Myometrial cell (primary cell): ENCODE measurements around the gene CACNA2D2. TPM values are rescaled to one million over a fixed set of nuclear protein-coding genes. Genes with fewer than 3 reads are reported as not detected.

ENCODE experiments used
- total RNA-seq: library from RNA; depleted of rRNA; stranded (reverse); fragments of >200 nt; gene quantifications from 2 replicates; pipeline ENCODE4 v1.2.3, GENCODE V29; 2015

CACNA2D2 gene
- 0.18 TPM in 1 of 2 replicates, not detected in the other for total RNA-seq

DNA sequence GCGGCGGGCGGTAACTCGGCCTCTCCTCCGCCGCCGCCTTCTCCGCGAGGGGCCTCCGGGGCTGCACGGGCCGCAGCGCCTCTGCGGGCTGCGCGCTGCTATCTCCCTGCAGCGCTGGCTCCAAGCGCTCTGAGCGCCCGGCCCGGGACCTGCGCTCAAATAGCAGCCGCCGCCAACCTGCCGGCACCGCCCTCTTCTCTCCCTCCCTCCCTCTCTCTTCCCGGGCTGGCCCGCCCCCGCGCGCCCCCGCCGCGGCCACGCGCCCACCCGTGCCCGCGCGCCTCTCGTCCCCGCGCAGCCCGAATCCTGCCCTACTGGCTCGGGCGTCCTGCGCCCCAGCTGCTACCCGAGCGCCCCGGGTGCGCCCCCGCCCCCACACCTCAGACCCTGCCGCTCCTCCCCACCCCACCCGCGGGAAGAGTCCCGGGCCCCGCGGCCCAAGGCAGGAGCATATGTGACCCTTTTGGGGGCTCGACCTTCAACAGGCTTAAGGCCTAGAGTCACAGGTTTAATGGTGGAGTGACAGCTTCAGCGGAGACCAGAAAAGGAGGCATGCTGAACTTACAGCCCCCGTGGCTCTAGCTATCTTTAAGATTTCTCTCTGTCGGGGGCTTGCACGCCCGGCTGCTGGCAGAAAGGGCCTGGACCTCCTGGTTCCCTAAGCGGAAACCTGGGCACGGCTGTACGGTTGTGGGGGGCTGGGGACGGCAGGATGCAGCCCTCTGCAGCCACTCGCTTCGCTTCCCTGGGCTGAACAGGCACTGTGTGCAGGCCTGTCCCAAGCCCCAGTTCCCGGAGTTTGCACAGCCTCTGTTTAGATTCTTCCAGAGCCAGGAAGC, at the start of gene CACNA2D2:
Gene CACNA2D2 (minus strand): TSS at position 131 of the 839 bp plus-strand sequence. CDS start 211 bp downstream, outside the sequence.

DNA sequence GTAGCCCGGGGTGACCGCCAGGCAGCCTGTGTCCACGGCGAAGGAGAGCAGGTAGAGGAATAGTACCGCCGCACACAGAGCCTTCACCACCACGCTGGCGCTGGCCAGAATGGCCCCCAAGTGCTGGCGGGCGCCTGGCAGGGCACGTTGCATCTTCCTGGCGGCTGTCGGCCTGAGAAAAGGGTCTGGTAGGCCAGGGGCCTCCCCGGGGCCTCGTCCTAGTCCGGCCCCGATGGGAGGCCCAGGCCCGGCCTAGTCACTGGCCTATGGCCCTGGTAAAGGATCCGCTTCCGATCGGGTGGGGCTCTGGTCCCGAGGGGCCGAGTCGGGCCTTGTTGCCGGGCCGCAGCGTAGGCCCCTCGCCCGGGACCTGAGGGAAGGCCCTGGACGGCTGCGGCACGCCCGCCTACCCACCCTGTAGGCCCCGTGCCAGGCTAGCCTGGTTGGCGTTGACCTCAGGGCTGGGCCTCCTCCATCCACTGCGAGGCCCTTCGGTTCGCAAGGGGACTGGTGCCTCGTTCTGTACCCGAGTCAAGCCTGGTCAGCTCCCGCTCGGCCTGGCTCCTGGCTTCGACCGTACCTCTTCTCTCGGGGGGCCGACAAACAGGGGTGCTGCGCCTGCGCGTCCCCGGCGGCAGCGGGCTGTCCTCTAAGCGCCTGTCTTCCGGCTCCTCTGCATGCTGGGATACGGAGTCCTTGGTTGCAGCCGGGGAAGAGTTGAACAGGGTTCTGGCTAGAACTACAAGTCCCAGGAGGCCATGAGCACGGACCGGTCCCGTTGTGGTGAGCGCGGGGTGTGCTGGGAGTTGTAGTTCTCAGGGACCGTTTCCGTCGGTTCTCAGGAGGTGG, 144.3 kb downstream of the CACNA2D2 start, which contains the start of gene TMEM115:
Gene TMEM115 (minus strand): TSS at position 611 of the 849 bp plus-strand sequence. CDS start 458 bp downstream, at position 153.

DNA sequence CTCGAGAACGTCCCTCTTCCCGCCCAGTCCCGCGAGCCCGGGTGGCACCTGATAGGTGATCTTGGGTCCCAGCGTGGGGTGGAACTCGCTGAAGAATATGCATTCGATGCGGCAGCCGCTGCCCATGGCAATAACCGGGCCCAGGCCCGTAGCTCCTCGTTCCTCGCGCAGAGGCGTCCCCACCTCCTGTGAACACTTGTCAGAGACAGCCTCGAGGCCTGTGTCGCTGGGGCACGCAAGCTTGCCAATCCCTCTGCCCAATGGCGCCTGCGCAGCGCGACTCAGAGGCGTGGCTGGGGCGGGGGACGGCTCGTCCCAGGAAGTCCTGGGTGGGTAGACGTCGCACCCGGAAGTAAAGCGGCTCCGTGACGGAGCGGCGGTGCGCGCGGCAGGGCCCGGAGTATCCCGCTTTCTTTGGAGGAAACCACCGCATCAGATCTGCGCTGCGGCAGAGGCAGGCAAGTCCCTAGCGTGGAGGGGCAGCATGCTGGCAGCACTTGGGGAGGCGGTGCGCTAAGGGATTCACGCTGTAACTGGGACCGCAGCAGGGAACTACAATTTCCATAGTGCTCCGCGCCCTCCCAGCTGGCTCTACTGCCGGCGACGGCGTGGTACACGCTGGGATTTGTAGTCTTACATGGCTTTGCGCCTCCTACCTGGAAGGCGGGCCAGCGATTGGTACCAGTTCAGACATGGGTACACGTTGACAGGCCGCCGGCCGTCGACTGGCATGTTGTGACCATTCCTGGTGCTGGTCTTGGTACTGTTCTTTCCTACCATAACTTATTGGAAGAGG, 152.7 kb downstream of the CACNA2D2 start, which contains the start of the genes CYB561D2 and NPRL2:
Gene CYB561D2 (plus strand): TSS at position 336 of the 796 bp plus-strand sequence. CDS start 572 bp downstream, outside the sequence.
Gene NPRL2 (minus strand): TSS at position 249 of the 796 bp plus-strand sequence. CDS start 123 bp downstream, at position 126.

DNA sequence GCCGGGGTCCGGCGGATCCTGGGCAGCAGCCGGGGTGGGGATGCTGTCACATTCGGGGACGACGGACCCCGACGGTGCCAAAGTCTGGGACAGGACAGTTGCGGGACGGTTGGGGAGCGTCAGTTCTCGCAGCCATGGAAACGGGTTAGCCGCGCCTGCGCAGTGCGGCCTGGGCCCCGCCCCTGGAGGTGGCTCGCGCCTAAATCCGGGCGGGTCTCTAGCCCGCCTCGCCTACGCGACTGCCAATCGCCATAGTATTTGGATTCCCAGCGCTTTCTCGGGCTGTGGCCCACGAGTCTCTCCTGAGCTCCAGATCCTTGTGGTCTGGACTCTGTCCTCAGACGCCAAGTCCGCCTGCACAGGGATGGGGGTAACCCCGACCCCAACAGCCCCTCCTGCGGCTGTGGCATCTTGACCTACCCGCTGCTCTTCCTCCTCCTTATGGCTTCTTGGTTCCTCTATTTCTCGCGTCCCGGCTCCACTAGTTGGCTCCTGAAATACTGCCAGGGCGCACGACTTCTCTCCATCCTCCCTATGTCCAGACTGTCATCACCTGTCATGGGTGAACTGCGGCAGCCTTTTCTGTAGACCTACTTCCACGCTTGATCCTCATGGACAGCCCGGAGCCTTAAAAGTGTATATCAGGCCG, 157.7 kb downstream of the CACNA2D2 start, which contains the start of gene ZMYND10:
Gene ZMYND10 (minus strand): TSS at position 147 of the 649 bp plus-strand sequence. CDS start 153 bp downstream, outside the sequence.

DNA sequence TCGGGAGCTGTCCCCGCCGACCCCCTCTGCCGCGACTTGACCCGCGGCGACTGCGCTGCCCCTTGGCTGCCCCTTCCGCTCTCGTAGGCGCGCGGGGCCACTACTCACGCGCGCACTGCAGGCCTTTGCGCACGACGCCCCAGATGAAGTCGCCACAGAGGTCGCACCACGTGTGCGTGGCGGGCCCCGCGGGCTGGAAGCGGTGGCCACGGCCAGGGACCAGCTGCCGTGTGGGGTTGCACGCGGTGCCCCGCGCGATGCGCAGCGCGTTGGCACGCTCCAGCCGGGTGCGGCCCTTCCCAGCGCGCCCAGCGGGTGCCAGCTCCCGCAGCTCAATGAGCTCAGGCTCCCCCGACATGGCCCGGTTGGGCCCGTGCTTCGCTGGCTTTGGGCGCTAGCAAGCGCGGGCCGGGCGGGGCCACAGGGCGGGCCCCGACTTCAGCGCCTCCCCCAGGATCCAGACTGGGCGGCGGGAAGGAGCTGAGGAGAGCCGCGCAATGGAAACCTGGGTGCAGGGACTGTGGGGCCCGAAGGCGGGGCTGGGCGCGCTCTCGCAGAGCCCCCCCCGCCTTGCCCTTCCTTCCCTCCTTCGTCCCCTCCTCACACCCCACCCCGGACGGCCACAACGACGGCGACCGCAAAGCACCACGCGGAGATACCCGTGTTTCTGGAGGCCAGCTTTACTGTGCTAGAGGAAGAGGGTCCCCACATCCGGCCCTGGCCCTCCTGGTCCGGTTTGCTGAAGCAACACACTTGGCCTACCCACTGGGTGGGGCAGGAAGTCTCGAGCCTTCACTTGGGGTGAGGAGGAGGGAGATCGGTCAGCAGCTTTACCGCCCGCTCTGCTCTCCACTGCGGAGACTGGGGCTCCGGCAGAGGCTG, 162.7 kb downstream of the CACNA2D2 start, which contains the start of gene RASSF1:
Gene RASSF1 (minus strand): TSS at position 389 of the 882 bp plus-strand sequence. CDS start 31 bp downstream, at position 358.

DNA sequence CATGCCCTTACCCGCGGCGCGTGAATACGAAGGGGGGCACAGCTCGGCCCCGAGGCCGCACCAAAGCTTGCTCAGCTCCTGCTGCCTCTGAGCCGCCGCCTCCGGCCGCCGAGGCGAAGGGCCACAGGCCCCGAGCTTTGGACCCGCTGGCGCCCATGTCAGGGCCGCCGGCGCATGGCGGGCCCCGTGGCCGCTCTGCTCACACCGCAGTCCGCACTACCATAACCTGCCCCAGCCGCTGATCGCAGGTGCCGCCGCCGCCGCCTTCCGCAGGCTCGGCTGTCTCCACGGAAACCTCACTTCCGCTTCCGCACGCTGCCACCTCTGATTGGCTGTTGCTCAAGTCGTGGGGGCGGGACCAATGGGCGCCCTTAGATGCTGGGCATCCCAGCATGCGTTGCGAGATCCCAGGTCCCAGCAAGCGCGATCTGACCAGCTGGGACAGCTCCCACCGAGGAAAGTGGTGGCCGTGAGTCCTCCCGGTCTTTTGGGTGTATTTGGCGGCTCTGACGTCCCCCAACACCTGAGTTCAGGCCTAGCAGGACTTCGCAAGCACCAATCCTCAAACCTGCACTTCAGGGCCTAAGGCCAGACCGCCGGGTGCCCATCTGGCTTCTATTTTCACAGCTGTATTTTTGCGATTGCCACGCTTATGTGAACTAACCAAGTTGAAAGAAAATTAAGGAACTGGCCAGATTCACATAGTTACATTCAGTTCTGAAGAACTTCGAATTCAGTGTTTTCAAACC, 175.3 kb downstream of the CACNA2D2 start, which contains the start of gene TUSC2:
Gene TUSC2 (minus strand): TSS at position 281 of the 749 bp plus-strand sequence. CDS start 124 bp downstream, at position 157.

DNA sequence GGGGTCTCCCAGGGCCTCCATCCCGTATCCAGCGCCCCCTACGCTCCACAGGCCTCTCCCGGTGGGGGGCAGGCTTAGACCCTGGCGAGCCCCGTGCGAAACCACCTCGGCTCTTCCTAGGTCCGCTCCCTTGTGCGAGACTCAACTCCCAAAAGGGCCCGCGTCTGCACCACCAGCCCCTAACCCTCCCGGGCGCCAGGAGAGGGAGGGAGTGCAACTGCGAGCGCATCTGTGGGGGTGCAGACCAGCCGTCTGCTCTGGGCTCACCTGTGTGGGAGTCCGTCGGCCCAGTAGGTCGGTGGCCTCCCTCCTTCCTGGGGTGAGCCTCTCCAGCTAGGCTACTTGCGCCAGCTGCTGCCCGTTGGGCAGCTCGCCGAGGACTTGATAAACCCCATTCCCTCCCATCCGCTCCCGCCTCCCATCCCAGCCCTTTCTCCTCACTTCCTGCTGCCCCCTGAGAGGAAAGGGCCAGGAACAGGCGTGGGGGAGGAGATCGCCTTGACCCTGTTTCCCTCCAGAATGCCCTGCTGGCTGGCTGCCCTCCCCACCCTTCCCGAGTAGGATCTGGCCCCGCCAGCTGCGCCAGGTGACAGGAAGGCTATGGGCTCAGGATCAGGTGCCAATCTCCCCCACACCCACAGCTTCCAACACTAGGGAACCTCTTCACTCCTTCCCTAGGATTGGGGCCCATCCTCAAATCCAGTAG, 180.9 kb downstream of the CACNA2D2 start, which contains the start of gene HYAL2:
Gene HYAL2 (minus strand): TSS at position 360 of the 706 bp plus-strand sequence. CDS start 2,256 bp downstream, outside the sequence.

Other genes starting within 250 kb of the CACNA2D2 start
- 19.0 and 23.0 TPM in 2 replicates for gene SEMA3B, start 234.5 kb downstream of the CACNA2D2 start, total RNA-seq
- gene LSMEM2, start 224.5 kb downstream of the CACNA2D2 start, total RNA-seq: not detected in 2 replicates
- 80.1 and 95.3 TPM in 2 replicates for gene IFRD2, start 211.2 kb downstream of the CACNA2D2 start, total RNA-seq
- gene HYAL3, start 204.2 kb downstream of the CACNA2D2 start, total RNA-seq: 3.7 and 10.7 TPM in 2 replicates
- 16.8 and 18.2 TPM in 2 replicates for gene NAA80, start 204.2 kb downstream of the CACNA2D2 start, total RNA-seq
- 1.7 and 2.8 TPM in 2 replicates for gene HYAL1, start 200.1 kb downstream of the CACNA2D2 start, total RNA-seq
- 74.7 and 83.3 TPM in 2 replicates for gene HYAL2, start 180.9 kb downstream of the CACNA2D2 start, total RNA-seq
- gene TUSC2, start 175.4 kb downstream of the CACNA2D2 start, total RNA-seq: 15.0 and 29.4 TPM in 2 replicates
- gene RASSF1, start 162.8 kb downstream of the CACNA2D2 start, total RNA-seq: 37.2 and 39.0 TPM in 2 replicates
- 1.7 and 3.0 TPM in 2 replicates for gene ZMYND10, start 157.9 kb downstream of the CACNA2D2 start, total RNA-seq
- 23.2 and 31.7 TPM in 2 replicates for gene NPRL2, start 152.9 kb downstream of the CACNA2D2 start, total RNA-seq
- gene CYB561D2, start 152.8 kb downstream of the CACNA2D2 start, total RNA-seq: 29.6 and 41.5 TPM in 2 replicates
- 61.1 and 71.2 TPM in 2 replicates for gene TMEM115, start 144.1 kb downstream of the CACNA2D2 start, total RNA-seq
- gene C3orf18, start 64.1 kb upstream of the CACNA2D2 start, total RNA-seq: 10.7 and 17.2 TPM in 2 replicates
- 24.8 and 25.9 TPM in 2 replicates for gene HEMK1, start 65.9 kb upstream of the CACNA2D2 start, total RNA-seq
- gene CISH, start 108.1 kb upstream of the CACNA2D2 start, total RNA-seq: 0.29 and 0.35 TPM in 2 replicates
- 17.0 and 21.4 TPM in 2 replicates for gene MAPKAPK3, start 113.5 kb upstream of the CACNA2D2 start, total RNA-seq
- under 0.01 TPM in 1 of 2 replicates, not detected in the other for gene DOCK3, start 171.3 kb upstream of the CACNA2D2 start, total RNA-seq